ENCODE results near the gene NECTIN1. TPM values are rescaled to one million over a fixed set of nuclear protein-coding genes. Genes with fewer than 3 reads are reported as not detected.
A peak's percentile ranks its signal among the peaks of the same experiment; 100 is the strongest.

NECTIN1 gene
- total RNA-seq, 1 experiment from 2014 or later: 14.8 TPM

DNA sequence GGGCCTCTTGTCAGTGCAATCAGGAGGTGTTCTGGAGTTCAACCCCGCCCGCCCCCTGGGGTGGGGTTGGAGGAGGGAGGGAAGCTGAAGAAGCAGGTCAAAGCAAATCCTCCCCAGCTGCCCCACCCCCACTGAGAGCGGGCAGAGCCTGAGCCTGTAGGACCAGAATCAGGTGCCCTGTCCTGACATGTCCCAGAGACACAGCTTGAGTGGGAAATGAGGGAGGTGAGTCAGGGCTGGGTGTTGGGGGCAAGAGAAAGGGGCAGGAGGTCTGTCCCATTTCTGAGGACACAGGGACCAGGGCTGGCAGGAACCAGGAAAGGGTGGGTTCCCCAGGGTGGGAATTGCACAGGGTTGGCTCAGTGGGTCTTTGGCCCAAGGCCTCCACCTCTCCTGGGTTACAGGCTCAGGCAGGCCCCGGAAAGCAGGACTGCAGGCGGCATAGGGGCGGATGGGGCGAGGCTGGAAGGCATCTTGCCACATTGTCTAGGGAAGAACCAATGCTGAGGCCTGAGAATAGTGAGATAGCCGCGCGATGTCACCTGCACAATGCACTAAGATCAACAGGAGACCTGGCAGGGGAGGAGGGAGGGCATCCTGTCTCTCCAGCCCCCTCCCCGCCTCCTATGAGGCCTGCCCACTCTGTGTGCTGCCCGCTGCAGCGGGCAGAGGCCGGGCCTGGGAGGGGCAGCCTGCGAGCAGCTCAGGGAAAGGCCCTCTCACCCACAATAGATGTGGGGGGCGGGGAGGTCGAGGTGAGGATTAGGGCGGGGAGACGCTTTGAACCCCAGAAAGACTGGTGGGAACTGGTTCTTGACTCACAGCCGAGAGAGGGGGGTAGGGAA is 32.4 kb downstream of the NECTIN1 start:
- DNase-seq (ENCODE audit: low read depth): no peak

DNA sequence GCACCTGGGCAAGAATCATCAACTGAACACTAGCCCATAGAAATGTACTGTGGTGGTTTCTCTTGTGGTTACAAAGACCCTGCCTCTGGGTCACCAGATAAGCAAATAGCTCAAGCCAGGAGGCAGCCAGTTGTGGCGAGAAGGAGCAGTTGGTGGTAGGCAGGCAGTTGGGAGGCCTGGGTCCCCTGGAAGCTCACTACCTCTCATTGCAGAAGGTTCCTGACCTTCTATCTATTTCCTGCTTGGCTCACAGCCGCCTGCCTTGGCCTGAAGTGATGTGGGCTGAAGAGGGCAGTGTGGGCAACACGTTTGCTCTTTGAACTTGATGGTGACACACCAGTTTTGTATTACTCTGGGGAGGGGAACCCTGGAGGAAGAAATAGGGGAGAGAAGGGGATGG is 34.7 kb downstream of the NECTIN1 start:
- DNase-seq (ENCODE audit: low read depth): peak; percentile 18

- no peak for DNase-seq (ENCODE audit: low read depth)
Measured at GRCh38 chr11:119693253-119693815, 35.7 kb downstream of the NECTIN1 start.

DNA sequence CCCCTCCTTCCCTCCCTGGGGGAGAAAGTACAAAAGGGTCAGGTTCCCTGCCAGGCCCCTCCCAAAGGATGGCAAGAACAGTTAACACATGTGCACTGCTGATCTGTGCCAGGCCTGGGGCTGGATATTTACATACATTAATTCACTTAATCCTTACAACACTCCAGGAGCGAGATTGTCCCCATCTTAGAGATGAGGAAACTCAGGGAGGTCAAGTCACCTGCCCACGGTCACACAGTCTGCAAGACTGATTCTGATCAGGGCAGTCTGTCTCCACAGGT is 36.5 kb downstream of the NECTIN1 start:
- DNase-seq (ENCODE audit: low read depth): no peak

DNA sequence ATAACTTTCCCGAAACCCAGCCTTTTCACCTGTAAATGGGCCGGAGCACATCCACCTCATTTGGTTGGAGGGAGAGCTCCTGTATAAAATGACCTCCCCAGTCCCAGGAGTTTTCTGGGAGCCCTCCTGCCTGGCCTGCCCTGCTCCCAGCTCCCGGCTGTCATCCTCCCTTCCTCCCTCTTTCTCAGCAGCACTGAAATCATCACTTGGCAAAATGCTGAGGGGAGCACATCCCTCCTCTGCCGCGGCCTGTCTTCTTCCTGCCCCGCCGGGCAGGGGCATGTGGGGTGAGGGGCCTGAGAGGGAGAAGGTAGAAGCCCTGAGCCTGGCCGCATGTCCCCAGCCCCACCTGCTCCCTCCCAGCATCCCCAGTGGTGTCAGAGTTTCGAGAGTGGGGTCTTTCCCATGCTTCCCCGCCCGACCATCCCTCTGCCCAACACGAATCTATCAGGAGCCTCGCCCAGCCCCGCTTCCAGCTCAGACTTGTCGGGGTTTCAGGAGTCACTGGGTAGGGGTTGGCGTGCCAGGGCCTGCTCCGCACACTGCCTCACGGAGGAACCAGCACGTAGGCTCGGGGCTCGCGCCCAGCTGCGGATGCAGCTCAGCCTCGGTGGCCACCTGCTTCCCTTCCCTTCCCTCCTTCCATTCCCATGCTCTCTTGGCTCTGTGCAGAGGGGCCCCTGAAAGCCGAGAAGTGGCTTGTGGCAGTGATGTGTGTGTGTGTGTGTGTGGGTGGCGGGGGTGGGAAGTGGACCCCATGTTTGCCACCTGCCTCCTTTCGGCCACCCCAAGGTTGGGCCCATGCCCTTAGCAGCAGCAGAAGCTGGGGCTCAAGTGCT is 37.1 kb downstream of the NECTIN1 start:
- DNase-seq (ENCODE audit: low read depth): no peak

DNA sequence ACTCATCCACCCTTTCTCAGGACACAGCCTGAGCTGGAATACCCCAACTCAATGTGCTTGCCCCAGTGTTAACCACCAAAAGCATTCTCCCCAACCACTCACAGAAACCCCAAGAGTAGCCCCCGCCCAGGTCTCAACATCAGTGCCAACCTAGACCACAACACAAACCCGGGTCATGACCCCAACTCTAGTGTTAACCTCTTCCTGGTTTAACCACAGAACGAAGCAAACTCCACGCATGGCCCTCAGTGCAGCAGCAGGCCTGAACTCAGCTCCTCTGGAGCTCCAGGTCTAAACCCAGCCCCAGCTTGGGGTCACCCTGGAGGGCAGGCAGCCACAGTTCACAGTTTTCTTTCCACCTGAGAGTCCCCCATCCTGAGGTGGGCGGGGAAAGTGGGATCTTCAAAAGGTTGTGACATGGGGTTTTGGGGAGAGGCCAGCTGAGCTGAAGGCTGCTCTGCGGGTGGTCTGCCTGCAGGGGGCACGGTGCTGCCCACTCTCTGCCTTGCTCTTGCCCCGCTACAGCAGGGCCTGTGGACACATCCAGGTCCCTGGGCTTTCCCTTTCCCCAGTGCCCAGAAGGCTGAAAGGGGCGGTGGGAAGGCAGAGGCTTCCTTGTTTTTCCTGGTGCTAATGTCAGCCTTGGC is 37.9 kb downstream of the NECTIN1 start:
- no peak for DNase-seq (ENCODE audit: low read depth)

GRCh38 chr11:119689302-119689701 is 39.7 kb downstream of the NECTIN1 start:
- DNase-seq (ENCODE audit: low read depth): no peak

DNA sequence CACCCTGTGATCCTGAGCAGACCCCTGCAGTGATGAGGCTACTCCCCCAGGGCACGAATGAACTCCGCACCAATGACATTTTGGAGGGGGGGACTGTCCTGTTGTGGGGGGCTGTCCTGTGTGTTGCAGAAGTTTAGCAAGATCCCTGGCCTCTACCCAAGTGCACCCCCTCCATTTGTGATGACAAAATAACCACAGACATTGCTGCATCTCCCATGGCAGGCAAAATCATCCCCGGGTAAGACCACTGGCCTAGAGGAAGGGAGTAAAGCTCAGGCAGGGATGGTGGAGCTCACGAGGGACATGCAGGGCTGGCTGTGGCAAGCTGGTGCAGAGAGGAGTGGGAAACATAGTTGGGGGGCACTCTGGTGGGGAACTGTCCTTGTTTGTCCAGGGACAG is 40.6 kb downstream of the NECTIN1 start:
- no peak for DNase-seq (ENCODE audit: low read depth)

DNA sequence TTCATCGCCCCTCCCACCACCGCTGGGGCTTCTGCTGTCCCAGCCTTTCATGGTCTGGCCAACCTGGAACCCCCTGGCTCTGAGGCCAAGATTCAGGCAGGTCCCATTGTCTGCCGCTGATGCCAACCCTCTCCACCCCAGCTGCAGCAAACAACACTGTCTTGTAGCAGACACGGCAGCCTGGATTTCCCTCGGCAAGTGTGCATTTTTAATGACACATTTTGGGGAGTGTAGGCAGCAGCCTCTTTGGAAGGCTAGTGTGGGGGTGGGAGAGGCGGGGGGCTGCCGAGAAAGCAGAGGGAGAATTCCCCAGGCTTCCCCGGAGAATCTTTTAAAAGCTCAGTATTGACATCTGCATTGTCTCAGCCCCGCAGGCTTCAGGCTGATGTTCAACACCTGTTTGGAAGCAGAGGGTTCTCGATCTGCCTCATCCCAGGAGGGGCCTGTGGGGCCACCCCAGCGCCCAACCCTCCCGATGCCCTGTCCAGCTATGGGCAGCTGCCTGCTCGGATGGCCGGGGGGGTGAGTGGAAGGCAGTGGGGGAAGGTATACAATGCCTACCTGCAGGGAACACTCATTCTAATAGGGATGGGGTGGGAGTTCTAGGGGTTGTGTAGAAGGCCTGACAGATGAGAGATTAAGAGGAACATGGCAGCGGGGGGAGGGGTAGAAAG is 41.5 kb downstream of the NECTIN1 start:
- no peak for DNase-seq (ENCODE audit: low read depth)

DNA sequence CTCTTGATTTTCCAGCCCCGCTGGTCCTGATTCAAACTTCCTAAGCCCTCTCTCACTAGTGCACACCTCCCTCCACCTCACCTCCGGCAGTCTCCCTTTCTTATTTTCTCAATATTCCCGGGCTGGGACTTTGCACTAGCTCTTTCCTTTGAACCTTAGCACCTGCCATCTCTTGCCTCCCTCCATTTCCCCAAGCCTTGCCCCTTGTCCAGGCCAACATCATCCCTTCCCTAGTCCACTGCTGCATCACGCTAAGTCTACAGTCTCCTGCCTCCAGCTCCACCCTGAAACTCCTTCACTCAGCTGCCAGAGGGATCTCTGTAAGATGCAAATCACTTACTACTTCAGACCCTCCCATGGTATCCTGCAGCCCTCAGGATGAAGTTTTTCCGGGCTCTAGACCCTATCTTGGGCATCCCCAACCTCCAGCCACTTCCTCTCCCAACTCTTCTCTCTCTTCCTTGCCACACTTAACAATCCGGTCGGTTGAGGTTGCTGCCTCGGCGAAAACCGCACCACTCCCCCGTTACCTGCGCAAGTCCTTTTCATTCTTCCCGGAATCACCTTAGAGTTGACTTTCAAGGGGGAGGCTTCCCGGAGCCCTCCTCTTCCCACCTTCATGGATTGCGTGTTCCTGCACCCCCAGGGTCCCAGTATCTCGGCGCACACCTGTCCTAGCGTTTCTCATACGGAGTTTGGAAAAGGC is 42.7 kb downstream of the NECTIN1 start:
- DNase-seq (ENCODE audit: low read depth): no peak

DNA sequence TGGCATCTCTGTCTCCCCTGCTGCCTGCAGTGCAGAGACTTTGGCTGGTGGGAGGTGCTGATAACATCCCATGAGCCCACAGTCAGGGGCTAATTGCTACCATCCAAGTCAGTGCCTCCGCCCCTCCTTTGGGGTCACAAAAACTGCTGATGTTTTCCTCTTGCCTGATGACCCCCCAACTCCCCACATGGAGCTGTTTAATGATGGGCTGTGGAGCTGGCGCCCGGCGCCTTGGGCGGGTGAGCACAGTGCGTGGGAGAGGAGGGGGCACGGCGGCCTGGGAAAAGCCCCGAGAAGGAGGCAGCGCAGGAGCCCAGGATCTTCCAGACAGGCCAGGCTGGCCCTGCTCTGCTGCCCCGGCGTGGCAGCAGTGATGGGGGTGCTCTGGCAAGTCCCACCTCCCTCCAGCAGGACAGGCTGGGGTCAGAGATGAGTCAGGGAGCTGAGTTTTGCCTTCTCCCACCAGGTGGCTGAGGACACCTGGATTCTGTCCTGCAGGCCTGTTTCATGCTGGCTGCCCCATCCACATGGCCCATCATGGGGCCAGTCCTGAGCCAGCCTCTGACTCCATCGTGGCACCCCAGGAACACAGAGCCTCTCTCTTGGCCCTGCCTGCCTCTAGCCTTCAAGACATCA is 43.8 kb downstream of the NECTIN1 start:
- no peak for DNase-seq (ENCODE audit: low read depth)

DNA sequence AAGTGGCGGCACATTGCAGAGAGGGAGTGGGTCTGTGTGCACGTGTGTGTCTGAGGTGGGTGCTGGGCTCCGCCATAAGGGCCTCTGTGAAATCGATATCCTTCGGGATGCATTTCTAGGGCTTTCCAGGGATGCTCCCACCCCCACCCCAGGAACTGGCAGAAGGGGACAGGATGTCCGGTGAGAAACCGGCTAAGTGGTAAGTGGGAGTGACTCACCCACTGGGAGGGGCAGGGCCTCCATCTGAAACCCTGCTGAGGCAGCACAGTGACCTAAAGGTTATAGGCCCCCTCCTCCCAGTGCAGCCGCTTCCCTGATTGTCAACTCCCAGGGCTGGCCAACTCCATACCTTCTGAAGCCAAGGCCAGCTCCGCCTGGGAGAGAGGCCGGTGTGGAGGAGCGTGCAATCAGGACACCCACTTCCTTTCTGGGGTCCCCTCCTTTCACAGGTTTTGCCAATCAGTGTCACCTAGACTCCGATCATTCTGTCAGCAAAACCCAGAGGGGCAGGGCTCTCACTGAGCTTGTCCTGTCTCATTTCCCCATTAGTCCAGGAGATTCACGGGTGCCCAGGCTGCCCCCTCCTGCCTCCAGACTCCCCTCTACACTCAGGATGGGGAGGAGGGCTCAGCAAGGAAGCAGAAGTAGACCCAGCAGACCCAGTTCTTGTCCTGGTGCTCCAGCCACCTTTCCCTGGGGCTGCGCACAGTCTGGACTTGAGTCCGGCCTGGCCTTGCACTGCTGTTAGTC is 44.5 kb downstream of the NECTIN1 start:
- peak; percentile 95 for DNase-seq (ENCODE audit: low read depth)

- no peak for DNase-seq (ENCODE audit: low read depth)
Measured at GRCh38 chr11:119683783-119684182, 45.2 kb downstream of the NECTIN1 start.

GRCh38 chr11:119681361-119681910 is 47.6 kb downstream of the NECTIN1 start:
- DNase-seq (ENCODE audit: low read depth): no peak

GRCh38 chr11:119680541-119681360 is 48.2 kb downstream of the NECTIN1 start:
- no peak for DNase-seq (ENCODE audit: low read depth)

GRCh38 chr11:119679346-119679745 is 49.7 kb downstream of the NECTIN1 start:
- no peak for DNase-seq (ENCODE audit: low read depth)

DNA sequence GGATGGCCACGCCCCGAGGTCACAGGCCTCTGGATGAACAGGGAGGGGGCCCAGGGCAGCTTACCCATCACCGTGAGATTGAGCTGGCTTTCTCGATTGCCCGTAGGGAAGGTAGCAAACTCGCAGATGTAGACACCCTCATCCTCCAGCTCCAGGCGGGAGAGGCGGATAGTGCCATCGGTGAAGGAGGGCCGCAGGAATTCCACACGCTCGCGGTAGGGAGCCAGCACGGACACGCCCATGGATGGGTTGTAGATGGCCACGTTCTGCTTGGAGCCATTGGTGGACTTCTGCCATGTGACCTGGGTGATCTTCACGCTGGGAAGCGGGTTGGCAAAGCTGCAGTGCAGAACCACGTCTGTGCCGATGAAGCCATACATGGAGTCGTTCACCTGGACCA is 50.6 kb downstream of the NECTIN1 start:
- DNase-seq (ENCODE audit: low read depth): no peak

GRCh38 chr11:119677840-119678239 is 51.2 kb downstream of the NECTIN1 start:
- DNase-seq (ENCODE audit: low read depth): no peak
